Measurements from ENCODE around the gene EBPL.
"Not testable (repeated sequence)": the region's sequence is repeated elsewhere in the genome, so short reads cannot be mapped to it uniquely, and the experiment has no call there.

EBPL gene

GRCh38 chr13:49690995-49691784, at the start of gene EBPL:
EBPL (minus strand) TSS chr13:49691486; CDS start chr13:49691424, 62 bp downstream.
- peak; percentile 89 for DNase-seq

DNA sequence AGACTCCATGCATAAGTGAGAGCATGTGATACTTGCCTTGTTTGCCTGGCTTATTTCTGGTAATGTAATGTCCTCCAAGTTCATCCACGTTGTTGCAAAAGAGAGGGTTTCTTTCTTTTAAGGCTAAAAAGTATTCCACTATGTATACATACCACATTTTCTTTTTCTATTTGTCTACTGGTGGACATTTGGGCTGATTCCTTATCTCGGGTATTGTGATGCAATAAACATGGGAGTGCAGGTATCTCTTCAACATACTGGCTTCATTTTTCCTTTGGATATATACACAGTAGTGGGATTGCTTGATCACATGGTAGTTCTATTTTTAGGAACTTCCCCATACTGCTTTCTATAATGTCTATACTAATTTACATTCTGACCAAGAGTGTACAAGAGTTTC, 49.6 kb upstream of the EBPL start:
- DNase-seq, result no peak

DNA sequence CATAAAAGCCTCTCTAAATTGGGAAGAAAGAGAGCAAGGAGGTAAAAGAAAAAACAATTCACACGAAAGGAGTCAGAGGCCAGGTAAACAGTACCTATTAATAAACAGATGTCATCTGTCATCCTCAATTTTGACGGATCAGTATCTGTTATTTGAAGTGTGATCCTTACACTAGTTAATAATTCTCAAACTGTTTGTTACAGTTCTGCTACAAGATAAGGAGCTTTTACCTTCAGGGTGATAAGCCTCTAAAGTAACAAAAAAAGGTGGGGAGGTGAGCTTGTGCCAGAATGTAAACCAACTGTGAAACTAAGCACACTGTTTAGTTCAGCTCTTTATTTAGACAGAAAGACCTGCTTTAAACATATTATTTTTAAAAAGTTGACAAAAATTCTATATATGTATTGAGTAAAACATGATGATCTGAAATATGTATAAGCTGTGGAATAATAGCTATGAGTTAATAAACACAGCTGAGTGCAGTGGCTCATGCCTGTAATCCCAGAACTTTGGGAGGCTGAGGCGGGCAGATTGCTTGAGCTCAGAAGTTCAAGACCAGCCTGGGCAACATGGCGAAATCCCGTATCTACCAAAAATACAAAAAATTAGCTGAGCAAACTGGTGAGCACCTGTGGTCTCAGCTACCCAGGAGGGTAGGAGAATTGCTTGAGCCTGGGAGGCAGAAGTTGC, 48.4 kb upstream of the EBPL start:
- no peak for DNase-seq

- DNase-seq, result no peak
Measured at GRCh38 chr13:49733181-49733951, 42.1 kb upstream of the EBPL start.

DNA sequence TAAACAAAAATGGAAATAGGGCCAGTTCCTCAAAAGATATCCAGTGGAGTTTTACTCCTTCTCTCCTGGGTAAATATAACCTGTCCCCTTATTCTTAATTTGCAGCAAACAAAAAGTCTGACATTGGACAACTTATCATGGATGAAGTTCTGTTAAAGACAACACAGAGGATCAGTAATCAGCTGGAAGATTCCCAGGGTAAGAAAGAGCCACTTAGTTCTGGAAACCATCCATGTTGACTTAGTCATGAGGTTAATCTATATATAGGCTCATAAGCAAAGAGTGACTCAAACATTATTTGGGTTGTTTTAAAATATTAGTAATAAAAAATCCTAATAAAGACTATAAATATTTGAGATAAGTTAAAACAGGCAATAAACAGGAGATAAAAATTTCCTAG, 40.5 kb upstream of the EBPL start:
- DNase-seq, result no peak

- no peak for DNase-seq
Measured at GRCh38 chr13:49716615-49717014, 25.3 kb upstream of the EBPL start.

DNA sequence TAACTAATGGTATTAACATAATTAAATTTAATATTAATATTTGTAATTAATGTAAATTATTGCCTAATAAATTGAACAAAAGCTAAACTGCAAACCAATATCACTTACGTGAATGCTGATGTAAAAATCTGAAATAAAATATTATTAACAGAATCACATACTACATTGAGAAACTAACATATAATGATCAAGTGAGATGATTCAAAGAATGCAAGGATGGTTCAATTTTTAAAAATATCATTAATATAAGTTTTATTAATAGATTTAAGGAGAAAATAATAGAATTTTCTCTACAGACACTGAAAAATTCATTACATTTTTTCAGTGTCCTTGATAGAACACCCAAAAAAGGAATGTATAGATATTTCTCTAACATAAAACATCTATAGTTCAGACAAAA, 23.5 kb upstream of the EBPL start:
- no peak for DNase-seq

GRCh38 chr13:49711218-49711863, 20.1 kb upstream of the EBPL start:
- no peak for DNase-seq

DNA sequence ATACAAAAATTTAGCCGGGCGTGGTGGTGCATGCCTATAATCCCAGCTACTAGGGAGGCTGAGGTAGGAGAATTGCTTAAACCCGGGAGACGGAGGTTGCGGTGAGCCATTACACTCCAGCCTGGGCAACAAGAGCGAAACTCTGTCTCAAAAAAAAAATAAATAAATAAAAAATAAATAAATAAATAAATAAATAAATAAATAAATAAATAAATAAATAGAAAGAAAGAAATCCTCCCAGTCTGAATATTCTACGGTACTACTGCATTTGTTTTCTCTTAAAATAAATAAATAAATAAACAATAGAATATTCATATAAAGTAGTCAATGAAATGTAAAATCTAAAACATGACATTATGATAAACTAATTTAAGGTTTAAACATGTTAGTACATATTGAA, 13.0 kb upstream of the EBPL start:
- not testable (repeated sequence) for DNase-seq

DNA sequence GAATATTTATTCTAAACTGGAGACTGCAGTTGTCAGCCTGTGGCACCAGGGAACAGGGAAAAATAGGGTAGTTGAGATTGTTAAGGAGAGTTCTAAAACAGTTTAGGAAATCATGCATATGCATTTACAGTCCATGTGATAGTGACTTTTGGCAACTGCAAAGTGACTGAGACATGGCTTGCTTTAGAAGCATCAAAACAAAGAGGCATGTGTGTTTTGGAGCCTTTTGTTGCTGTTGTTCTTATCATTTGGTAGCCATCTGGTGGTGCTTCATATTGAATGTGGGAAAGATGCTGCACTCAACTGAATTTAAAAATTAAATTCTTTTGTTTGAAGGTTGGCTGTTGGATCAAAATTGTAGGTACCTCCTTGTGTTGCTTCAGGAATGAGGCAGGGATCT, 10.2 kb upstream of the EBPL start:
- DNase-seq, result no peak

DNA sequence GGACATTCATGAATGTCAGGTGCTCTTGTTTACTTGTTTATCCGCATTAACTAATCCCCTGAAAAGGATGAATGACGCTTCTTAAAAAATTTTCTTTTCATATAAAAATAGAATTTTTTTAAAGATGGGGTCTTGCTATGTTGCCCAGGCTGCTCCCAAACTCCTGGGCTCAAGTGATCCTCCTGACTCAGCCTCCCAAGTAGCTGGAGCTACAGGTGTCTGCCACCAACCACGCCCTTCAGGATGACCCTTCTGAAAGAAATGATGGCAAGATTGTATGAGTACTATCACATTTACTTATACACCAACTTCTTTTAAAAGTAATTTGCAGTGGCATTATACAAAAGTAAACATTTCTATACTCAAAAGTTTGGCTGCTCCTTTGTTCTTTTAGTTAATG, 6.2 kb upstream of the EBPL start:
- no peak for DNase-seq

- DNase-seq, result no peak
Measured at GRCh38 chr13:49694446-49694845, 3.2 kb upstream of the EBPL start.

GRCh38 chr13:49693877-49694276, 2.6 kb upstream of the EBPL start:
- DNase-seq, result no peak

- no peak for DNase-seq
Measured at GRCh38 chr13:49693191-49693733, 2.0 kb upstream of the EBPL start.

- no peak for DNase-seq
Measured at GRCh38 chr13:49690133-49690994, 922 bp downstream of the EBPL start.

- no peak for DNase-seq
Measured at GRCh38 chr13:49683489-49683888, 7.8 kb downstream of the EBPL start.

GRCh38 chr13:49681842-49682435, 9.3 kb downstream of the EBPL start:
- peak; percentile 88 for DNase-seq

DNA sequence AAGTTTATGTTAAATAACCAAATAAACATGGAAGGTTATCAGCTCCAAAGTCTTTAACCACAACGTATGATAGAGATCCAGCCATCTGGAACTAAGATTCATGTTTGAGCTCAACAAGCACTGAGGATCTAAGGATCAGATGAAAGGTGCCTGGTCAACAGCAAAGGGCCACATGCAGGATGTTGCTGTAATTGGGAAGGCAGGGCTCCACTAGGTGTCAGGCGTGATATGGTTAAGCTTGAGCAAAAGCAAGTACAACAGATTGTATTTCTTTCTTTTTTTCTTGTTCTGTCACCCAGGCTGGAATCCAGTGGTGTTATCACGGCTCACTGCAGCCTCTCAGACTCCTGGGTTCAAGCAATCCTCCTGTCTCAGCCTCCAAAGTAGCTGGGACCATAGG, 12.0 kb downstream of the EBPL start:
- no peak for DNase-seq

DNA sequence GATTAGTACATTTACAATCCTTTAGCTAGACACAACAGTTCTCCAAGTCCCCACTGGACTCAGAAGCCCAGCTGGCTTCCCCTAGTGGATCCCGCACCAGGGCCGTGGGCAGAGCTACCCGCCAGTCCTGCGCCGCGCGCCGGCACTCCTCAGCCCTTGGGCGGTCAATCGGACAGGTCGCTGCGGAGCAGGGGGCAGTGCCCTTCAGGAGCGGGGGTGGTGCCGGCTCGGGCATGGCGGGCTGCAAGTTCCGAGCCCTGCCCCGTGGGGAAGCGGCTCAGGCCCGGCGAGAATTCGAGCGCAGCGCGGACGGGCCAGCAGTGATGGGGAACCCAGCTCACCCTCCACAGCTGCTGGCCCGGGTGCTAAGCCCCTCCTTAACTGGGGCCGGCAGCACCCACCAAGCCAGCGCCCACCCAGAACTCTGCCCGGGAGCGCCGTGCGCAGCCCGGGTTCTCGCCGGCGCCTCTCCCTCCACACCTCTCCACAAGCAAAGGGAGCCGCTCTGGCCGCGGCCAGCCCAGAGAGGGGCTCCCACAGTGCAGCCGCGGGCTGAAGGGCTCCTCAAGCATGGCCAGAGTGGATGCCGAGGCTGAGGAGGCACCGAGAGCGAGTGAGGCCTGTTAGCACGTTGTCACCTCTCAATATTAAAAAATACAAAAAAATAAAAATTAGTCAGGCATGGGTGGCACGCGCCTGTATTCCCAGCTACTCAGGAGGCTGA, 12.9 kb downstream of the EBPL start:
- no peak for DNase-seq

- DNase-seq, result no peak
Measured at GRCh38 chr13:49676581-49677298, 14.5 kb downstream of the EBPL start.
